Measurements from ENCODE around the gene CHD6.
A peak's percentile ranks its signal among the peaks of the same experiment; 100 is the strongest.

Gene CHD6

DNA sequence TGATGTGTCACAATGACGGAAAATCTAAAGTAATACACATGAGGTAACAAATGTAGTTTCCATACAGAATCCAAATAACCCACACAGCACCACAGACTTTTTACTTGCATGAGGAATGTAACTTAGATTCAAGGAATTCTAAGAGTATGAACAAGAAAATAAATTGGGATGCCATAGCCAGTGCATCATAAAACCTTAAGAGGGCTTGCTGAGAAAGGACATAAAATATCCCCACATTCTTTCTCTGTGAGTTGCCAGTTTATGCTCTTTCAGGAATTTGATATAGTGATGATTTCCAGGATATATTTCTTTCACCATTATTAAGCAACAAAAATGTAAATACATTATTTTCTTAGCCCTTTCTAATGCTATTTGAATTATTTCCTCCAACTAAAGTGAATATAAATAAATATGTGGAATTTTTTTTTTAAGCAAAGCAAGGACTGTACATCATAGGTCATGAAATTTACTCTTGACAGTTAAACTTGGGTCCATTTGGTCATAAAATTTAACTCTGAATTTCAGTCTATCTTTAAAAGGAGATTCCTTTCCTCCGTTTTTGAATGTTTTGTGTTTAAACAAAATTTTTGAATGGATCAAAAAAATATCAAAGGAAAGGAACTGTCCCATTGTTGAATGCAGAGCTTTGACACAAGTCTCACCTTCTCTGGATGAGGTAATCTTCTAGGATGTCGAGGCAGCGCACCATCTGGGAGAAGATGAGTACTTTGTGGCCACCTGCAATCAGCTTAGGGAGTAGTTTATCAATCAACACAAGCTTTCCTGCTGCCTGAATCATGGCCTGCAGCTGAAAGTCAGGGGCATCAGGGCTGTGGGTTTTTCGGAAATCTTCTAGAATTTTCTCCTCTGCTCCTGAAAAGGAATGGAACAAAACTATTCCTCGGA lies 135.3 kb downstream of the CHD6 start:
- Histone ChIP-seq H3K4me3 (no peak overlapping the region), H3K27ac (peak overlapping the region in 1 of 21 experiments; percentile 9)

- H3K27ac ChIP-seq = no peak overlapping the region
- no peak overlapping the region for H3K4me3 ChIP-seq
These were observed 138.0 kb downstream of the CHD6 start for GRCh38 chr20:41480054-41480770.

GRCh38 chr20:41479113-41479512 lies 139.1 kb downstream of the CHD6 start:
- Histone ChIP-seq H3K4me3 (no peak overlapping the region), H3K27ac (no peak overlapping the region)

DNA sequence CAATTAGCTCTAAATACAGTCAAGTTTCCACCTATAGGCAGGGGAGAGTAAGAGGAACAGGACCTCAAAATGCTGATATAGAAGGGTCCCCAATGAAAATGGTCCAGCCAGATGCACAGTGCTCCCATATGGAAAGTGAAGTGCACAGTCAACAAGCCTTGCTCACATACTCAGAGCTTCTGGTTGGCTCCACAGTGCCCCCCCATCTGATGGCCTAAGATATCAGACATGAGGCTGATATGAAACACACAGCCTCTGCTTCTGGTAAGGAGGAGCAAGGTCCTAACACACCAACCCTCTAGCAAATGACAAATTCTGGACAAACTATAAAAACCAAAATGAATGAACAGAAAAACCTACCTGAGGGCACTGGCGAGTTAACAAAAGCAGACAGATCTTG lies 140.2 kb downstream of the CHD6 start:
- Histone ChIP-seq H3K4me3 (no peak overlapping the region), H3K27ac (no peak overlapping the region)

- H3K27ac ChIP-seq = peak overlapping the region in 3 of 21 experiments; percentile 0 to 33 (median 11)
These were observed 141.7 kb downstream of the CHD6 start for GRCh38 chr20:41476446-41476845.

GRCh38 chr20:41476013-41476441 lies 142.2 kb downstream of the CHD6 start:
- H3K27ac ChIP-seq = peak overlapping the region in 5 of 21 experiments; percentile 0 to 33 (median 12)
- H3K4me3 ChIP-seq = no peak overlapping the region

More at GRCh38 chr20:41476446-41476845, 141.7 kb downstream of the CHD6 start:
- H3K4me3 ChIP-seq = no peak overlapping the region

DNA sequence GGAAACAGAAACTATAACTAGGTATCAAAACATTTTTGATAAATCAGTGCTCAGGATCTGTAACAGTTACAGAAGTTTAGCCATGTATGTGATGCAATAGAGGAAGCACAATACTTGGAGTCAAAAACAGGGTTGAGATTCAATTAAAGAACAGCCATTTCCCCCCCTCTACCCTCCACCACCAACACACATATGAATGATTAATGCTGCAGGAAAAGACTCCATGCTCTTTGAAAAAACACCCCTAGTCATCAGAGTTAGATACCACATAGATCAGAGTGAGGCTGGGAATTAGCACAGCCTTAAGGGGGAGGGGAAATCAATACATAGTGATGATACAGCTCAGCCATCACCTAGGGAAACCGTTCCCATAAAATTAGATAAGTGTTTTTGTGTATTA lies 142.7 kb downstream of the CHD6 start:
- Histone ChIP-seq H3K27ac (peak overlapping the region in 5 of 21 experiments; percentile 12 to 37 (median 28)), H3K4me3 (no peak overlapping the region)

- H3K27ac ChIP-seq = no peak overlapping the region
- no peak overlapping the region for H3K4me3 ChIP-seq
These were observed 147.6 kb downstream of the CHD6 start for GRCh38 chr20:41470362-41471095.

GRCh38 chr20:41469868-41470267 lies 148.3 kb downstream of the CHD6 start:
- no peak overlapping the region for H3K27ac ChIP-seq
- H3K4me3 ChIP-seq = no peak overlapping the region

DNA sequence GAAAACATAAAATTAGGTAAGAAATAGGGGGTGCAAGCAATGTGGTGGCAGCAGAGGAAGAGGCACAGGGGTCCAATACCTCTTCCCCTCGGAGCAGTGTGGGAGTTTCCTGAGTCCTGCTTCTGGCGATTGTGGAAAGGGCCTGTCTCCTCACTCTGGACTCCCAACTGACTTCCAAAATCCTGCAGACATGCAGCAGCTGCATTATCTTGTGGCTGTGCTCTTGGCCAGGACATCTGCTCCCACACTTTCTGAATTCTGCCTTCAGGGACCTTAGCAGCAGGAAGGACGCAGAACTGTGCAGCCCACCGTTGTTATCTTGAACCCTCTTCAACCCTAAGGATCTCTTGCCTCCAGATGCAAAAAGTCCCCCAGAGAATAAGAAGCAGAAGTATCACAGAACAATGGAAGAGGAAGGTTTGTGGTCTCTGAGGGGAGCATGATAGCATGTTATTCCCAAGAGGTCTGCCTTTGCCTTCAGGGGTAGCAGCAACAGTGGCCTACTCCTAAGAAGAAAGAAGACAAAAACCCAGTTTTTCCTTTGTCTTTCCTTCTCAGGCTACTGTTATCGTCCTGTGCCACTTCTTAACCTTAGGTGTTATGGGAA lies 149.1 kb downstream of the CHD6 start:
- no peak overlapping the region for H3K27ac ChIP-seq
- H3K4me3 ChIP-seq = no peak overlapping the region

DNA sequence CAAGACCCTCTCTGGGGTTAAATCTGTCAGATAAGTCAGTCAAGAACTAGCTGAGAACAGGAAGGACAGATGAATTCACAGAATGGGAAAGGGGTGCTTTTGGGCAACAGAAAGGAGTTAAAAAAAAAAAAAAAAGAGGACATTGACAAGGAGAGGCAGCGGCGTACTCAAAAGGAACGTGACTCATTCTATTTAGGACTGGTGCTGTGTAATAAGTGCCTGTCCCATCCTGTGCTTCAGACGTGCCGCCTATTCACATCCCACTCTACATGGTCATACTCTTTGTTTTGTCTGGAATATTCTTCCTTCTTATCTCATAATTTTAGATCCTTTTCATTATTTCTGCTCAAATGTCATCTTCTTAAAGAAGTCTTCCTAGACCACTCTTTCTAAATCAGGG lies 150.5 kb downstream of the CHD6 start:
- Histone ChIP-seq H3K4me3 (no peak overlapping the region), H3K27ac (no peak overlapping the region)

GRCh38 chr20:41467220-41467619 lies 151.0 kb downstream of the CHD6 start:
- Histone ChIP-seq H3K27ac (no peak overlapping the region), H3K4me3 (no peak overlapping the region)

DNA sequence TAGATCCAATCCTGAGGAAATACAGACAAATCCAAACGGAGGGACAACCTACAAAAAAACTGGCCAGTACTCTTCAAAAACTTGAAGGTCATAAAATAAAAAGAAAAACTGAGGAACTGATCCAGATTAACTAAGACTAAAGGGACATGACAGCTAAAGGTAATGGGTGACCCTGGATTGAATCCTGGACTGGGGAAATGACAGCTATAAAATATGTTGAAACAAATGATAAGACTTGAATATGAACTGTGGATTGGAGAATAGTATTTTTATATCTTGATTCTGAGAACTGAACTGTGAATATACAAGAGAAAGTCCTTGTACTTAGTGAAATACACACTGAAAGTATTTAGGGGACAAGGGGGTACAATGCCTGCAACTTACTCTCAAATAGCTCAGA lies 154.6 kb downstream of the CHD6 start:
- H3K4me3 ChIP-seq = no peak overlapping the region
- no peak overlapping the region for H3K27ac ChIP-seq

DNA sequence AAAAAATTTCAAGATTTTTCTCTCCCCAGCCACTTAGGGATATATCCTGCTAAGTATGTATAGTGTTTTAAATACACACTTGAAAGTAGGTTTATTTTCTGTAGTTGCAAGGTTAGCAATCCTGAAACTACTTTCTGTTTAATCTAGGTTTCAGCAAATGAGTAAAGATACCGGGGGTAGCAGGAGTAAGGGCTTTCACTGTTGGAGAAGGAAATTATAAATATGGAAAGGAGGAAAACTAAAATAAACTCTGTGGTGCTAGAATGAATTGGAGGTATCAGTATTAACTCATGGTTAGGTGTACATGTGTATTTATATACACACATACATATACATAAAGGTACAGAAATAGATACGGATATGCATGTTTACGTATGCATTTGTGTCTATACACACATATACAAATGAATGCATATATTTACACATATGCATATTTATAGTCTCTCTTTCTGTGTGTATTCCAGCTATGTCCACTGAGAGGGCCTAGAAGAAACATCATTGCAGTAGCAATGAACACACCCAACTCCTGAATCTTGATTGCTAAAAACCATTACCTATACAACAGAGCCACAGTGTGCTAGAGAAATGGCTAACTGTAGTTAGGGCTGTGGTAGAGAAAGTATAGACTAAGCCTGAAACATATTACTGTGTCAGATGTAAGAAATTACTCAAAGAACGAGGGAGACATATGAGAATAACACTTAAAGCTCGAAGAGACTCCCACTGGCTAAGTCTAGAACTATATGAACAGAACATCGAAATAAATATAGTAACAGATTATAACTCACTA lies 155.6 kb downstream of the CHD6 start:
- Histone ChIP-seq H3K4me3 (no peak overlapping the region), H3K27ac (no peak overlapping the region)

DNA sequence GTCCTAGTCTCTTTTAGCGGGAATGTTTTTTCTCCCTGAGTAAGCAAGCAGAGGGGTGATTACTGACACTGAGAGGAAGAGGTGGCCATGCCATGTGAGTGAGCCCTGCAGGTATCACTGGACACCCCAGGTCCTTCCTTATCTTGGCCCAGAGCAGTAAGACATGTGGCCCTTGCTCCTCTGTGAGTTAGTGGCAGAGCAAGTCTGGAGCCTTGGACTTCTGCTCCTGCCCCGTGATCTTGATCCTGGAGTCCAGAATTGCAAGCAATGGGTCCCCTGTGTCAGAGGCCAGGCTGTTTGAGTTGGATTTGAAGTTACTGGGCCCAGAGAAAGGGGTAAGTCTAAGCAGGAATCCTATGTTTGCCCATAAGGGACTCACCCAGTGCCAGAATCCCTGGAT lies 159.4 kb downstream of the CHD6 start:
- no peak overlapping the region for H3K4me3 ChIP-seq

DNA sequence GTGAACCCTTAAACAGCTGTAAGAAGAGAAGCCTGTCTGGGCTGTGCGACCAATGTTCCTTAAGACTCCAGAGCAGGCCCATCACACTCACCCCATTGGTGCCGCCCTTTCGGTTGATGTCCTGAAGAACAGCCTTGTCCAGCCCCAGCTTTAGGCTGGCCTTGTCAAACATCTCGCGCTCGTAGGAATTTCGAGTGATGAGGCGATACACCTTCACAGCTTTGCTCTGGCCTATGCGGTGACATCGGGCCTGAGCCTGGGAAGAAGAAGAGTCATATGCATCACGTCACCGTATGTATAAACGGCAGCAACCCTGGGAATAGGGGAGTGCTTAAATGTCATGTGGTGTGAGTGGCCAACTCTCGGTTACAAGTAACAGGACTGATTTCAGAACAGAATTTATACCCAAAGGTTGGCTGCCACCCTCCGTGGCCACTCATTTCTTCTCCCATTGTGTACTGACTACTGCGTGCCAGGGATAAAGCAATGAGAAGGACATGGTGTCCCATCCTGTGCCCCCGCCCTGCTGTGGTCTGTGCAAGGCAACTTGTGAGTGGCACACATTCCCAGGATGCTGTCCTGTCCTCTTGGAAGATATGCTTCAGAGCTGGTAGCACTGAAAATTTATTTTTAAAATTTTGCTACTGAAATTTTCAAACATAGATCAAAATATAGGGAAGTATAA lies 160.9 kb downstream of the CHD6 start:
- Histone ChIP-seq H3K4me3 (no peak overlapping the region), H3K27ac (no peak overlapping the region)

More for the DNA sequence above, 159.4 kb downstream of the CHD6 start:
- no peak overlapping the region for H3K27ac ChIP-seq

DNA sequence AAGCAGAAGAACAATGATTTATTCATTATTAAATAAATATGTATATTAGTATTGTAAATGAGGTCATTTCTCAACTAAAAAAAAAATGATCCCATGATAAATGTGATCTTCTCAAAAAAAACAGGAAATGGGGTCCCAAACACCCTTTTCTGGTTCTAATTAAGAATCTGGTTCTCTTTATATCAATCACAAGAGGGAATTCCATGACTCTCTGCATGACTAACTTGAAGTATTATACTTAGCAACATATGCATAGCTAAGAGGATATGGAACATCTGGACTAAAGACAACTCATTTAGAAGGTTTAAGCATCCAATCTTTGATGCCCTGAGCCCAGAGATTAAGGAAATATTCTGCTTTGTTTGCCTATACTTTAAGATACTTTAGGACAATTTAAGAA lies 161.8 kb downstream of the CHD6 start:
- Histone ChIP-seq H3K27ac (no peak overlapping the region), H3K4me3 (no peak overlapping the region)

- H3K27ac ChIP-seq = no peak overlapping the region
- no peak overlapping the region for H3K4me3 ChIP-seq
These were observed 163.9 kb downstream of the CHD6 start for GRCh38 chr20:41454250-41454649.

All from skin epidermis (tissue), 12 donors.